HG02798 (cell line): ENCODE data around the gene ASGR1.

Source experiments
- ATAC-seq: cut with Tn5 transposase; IDR thresholded peaks from one replicate; pipeline ENCODE4 v1.9.1; 2021; ENCODE audit warnings: mild to moderate bottlenecking; ENCODE audit not compliant: unreplicated experiment, poor library complexity

The ASGR1 gene

GRCh38 chr17:7179317-7180254 lies at the start of gene ASGR1:
Gene ASGR1 (minus strand): TSS chr17:7179370. CDS start chr17:7178563, 807 bp downstream.
- no peak for ATAC-seq

GRCh38 chr17:7228920-7229319 lies 49.8 kb upstream of the ASGR1 start:
- ATAC-seq = no peak

GRCh38 chr17:7226721-7227710 lies 47.8 kb upstream of the ASGR1 start:
- no peak for ATAC-seq

GRCh38 chr17:7225711-7226331 lies 46.7 kb upstream of the ASGR1 start:
- no peak for ATAC-seq

GRCh38 chr17:7224661-7225111 lies 45.5 kb upstream of the ASGR1 start:
- ATAC-seq = no peak

- ATAC-seq = no peak
Measured at GRCh38 chr17:7224110-7224509, 44.9 kb upstream of the ASGR1 start.

- ATAC-seq = no peak
Measured at GRCh38 chr17:7223375-7223774, 44.2 kb upstream of the ASGR1 start.

- no peak for ATAC-seq
Measured at GRCh38 chr17:7222972-7223292, 43.8 kb upstream of the ASGR1 start.

GRCh38 chr17:7222093-7222971 lies 43.2 kb upstream of the ASGR1 start:
- ATAC-seq = no peak

- no peak for ATAC-seq
Measured at GRCh38 chr17:7221278-7222092, 42.3 kb upstream of the ASGR1 start.

- no peak for ATAC-seq
Measured at GRCh38 chr17:7220593-7221277, 41.6 kb upstream of the ASGR1 start.

GRCh38 chr17:7219812-7220592 lies 40.8 kb upstream of the ASGR1 start, which contains the start of the genes ACADVL and DLG4:
Gene ACADVL (plus strand): TSS chr17:7219938. CDS start chr17:7219985, 47 bp downstream.
Gene DLG4 (minus strand): TSS chr17:7219836.
- peak; percentile 62 for ATAC-seq

- no peak for ATAC-seq
Measured at GRCh38 chr17:7219229-7219811, 40.1 kb upstream of the ASGR1 start.

- ATAC-seq = no peak
Measured at GRCh38 chr17:7218758-7219157, 39.6 kb upstream of the ASGR1 start.

- no peak for ATAC-seq
Measured at GRCh38 chr17:7218166-7218565, 39.0 kb upstream of the ASGR1 start.

GRCh38 chr17:7217113-7217987 lies 38.2 kb upstream of the ASGR1 start:
- no peak for ATAC-seq
